IPS DF 19.7 (cell line): ENCODE measurements around the gene POLR1B.
"Not testable (repeated sequence)": the region's sequence is repeated elsewhere in the genome, so short reads cannot be mapped to it uniquely, and the experiment has no call there.

Source experiments
- DNase-seq: peaks from one replicate; pipeline ENCODE4 v3.0.0-alpha.2; 2013; ENCODE audit warnings: low read depth, low spot score

The POLR1B gene, protein sequence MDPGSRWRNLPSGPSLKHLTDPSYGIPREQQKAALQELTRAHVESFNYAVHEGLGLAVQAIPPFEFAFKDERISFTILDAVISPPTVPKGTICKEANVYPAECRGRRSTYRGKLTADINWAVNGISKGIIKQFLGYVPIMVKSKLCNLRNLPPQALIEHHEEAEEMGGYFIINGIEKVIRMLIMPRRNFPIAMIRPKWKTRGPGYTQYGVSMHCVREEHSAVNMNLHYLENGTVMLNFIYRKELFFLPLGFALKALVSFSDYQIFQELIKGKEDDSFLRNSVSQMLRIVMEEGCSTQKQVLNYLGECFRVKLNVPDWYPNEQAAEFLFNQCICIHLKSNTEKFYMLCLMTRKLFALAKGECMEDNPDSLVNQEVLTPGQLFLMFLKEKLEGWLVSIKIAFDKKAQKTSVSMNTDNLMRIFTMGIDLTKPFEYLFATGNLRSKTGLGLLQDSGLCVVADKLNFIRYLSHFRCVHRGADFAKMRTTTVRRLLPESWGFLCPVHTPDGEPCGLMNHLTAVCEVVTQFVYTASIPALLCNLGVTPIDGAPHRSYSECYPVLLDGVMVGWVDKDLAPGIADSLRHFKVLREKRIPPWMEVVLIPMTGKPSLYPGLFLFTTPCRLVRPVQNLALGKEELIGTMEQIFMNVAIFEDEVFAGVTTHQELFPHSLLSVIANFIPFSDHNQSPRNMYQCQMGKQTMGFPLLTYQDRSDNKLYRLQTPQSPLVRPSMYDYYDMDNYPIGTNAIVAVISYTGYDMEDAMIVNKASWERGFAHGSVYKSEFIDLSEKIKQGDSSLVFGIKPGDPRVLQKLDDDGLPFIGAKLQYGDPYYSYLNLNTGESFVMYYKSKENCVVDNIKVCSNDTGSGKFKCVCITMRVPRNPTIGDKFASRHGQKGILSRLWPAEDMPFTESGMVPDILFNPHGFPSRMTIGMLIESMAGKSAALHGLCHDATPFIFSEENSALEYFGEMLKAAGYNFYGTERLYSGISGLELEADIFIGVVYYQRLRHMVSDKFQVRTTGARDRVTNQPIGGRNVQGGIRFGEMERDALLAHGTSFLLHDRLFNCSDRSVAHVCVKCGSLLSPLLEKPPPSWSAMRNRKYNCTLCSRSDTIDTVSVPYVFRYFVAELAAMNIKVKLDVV

DNA sequence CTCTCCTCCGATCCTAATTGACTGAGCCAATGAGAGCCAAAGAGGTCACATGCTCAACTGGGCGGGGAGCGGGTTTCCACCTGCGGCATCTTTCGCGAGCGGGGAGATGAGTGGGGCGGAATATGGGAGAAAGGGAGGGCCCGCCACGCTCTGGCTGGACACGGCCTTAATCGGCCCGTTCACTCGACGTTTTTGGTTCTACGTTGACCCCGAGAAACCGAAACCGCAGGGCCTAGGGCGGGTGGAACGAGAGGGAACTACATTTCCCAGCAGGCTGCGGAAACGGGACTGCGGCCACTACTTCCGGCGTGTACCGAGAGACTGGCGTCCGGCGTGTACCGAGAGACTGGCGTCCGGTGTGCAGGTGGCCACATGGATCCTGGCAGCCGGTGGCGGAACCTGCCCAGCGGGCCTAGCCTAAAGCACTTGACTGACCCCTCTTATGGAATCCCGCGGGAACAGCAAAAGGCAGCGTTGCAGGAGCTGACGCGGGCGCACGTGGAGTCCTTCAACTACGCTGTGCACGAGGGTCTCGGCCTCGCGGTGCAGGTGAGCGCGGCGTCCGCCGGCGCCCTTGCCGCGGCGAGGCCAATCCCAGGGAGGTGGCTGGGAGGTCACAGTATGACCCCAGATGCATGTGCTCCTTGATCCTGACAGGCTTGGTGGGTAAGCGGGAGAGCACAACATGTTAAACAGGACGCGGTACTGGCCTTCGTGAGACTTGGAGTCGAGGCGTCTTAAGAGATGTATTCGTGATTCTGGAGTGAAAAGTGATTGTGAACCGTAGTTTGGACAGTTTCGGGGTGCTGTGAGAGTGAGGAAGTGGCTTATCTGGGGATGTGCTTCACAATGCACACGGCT lies at the start of gene POLR1B:
TSS of gene POLR1B (plus strand) at position 343 of the 861 bp plus-strand sequence. CDS start at position 373, 30 bp downstream.
- peak; percentile 65 for DNase-seq

DNA sequence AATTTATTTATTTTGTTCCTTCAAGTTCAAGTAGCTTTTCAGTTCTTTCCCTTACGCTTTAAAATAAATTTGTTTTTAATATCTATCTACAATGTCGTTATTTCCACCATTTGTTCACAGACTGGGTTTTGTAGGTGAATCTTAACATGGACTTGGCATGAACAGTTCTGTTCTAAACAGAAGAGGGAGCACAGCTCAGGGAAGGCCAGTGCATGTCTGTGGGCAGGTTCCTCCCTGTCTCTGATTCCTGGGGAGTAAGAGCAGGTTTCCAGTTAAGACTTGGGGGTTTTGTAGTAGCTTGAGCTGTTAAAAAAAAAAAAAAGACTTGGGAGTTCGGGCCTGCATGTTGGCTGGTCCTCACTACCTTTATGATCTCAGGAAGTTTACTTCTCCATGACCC lies 49.2 kb upstream of the POLR1B start:
- DNase-seq: no peak

DNA sequence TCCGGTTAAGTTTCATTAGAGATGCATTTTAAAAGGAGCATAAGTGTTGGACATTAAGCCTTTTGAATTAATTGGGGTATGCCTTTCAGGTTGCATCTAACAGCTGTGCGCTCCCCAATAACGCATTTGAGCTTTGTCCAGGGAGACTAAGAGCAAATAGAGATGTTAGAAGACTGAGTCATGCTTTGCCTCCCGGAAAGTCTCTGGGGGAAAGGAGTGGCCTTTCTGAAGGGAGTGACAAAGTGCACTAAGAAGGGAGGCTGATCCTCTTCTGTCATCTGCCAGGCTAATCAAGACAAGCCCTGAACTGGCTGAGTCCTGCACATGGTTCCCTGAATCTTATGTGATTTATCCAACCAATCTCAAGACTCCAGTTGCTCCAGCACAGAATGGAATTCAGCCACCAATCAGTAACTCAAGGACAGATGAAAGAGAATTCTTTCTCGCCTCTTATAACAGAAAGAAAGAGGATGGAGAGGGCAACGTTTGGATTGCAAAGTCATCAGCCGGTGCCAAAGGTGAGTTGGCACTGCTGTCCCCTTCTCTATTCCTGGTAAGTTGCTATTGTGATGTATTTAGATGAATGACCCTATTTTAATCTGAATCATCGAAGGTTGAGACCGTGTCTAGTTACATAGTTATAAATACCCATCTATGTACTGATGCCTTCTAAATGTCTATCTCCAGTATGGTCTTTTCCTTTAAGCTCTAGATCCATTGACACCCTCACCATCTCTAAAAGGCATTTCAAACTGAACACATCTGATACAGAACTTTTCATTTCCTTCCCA lies 48.2 kb upstream of the POLR1B start:
- no peak for DNase-seq

DNA sequence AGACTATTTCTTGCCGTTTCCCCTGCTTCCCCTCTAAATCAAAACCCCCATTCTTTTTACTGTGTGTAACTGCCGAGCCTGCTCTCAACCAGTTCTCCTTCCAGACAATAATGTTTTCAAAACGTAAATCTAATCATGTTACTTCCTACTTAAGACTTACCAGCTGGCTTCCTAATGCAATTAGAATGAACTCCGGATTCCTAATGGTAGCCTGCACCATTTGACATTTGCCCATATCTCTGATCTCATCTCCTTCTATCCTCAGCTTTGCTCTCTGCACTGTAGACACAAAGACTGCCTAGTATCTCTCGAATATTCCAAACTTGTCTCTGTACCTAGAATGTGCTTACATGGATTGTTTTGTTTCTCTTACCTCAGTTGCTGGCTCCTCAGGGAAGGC lies 47.4 kb upstream of the POLR1B start:
- no peak for DNase-seq

DNA sequence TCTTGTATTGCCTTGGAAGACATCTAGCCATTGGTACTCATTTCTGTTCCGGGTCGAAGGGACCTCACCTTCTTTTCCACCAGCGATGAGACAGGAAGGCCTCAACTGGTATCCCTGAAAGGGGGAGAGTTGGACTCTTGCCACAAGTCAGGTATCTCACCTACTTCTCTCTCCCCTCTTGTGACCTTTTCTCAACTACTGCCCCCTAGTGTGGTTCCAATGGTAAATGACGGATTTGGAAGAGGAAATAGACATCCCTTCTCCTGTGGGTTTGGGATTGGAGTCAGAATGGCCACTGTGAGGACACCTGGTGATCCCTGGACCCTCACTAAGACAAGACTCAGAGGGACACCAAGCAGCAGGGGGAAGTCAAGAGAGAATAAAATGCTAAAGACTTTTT lies 46.4 kb upstream of the POLR1B start:
- not testable (repeated sequence) for DNase-seq

DNA sequence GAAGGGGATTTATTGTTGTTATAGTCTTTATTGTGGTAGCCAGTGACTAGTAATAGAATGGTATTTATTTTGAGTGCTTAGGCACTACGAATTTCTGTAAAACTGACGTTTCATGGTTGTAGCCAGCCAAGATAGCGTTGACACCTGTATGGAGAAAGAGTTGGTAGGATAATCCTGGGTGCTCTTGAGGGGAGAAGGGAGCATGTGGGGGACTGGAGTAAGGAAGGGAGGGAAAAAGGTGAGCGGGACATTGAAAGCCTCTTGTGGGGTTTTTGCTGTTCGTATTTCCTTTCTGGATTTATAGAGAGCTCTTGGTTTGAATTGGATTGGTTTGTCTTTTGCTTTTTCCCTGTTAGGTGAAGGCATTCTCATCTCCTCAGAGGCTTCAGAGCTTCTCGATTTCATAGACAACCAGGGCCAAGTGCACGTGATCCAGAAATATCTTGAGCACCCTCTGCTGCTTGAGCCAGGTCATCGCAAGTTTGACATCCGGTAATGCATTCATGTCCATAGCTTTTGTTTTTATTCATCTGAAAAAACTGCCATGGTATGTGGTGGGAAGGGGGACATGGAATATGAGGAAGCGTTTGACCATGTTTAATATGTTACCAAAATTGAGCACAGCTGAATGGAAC lies 41.3 kb upstream of the POLR1B start:
- DNase-seq: not testable (repeated sequence)

DNA sequence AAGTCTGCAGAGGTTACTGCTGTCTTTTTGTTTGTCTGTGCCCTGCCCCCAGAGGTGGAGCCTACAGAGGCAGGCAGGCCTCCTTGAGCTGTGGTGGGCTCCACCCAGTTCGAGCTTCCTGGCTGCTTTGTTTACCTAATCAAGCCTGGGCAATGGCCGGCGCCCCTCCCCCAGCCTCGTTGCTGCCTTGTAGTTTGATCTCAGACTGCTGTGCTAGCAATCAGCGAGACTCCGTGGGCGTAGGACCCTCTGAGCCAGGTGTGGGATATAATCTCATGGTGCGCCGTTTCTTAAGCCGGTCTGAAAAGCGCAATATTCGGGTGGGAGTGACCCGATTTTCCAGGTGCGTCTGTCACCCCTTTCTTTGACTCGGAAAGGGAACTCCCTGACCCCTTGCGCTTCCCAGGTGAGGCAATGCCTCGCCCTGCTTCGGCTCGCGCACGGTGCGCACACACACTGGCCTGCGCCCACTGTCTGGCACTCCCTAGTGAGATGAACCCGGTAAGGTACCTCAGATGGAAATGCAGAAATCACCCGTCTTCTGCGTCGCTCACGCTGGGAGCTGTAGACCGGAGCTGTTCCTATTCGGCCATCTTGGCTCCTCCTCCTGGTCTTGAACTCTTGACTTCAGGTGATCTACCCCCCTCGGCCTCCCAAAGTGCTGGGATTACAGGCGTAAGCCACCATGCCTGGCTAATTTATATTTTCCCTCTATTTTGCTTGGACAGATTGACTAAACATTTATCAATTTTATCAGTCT lies 32.8 kb upstream of the POLR1B start:
- not testable (repeated sequence) for DNase-seq

DNA sequence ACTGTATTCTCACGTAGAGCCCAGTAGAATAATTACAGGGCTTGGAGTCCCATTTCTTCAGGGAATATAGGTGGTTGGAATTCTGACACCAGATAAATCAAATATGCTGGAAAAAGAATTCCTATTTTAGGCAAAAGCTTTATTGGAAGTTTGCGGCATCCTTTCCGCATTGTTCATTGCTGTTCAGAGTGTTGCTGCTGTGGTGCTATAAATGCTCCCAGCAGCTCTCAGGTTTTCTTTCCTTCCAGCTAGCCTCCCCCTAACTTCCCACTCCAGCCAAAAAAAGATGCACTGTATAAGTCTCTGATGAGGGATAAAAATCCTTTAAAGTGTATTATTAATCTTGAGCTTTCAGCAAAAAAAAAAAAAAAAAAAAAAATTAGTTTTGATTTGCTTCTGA lies 25.5 kb upstream of the POLR1B start:
- DNase-seq: no peak

DNA sequence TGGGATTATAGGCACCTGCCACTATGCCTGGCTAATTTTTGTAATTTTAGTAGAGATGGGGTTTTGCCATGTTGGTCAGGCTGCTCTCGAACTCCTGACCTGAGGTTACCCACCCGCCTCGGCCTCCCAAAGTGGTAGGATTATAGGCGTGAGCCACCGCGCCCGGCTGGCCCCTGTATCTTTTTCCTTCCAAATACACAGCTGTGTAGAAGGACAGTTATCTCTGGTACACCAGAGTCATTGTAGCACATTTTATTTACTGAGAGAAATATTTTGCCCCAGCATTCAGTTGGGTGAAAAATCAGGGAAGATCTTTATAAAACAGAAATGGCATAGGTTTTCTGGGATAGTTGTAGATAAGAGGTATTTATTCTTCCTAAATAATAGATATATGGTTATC lies 23.5 kb upstream of the POLR1B start:
- no peak for DNase-seq

DNA sequence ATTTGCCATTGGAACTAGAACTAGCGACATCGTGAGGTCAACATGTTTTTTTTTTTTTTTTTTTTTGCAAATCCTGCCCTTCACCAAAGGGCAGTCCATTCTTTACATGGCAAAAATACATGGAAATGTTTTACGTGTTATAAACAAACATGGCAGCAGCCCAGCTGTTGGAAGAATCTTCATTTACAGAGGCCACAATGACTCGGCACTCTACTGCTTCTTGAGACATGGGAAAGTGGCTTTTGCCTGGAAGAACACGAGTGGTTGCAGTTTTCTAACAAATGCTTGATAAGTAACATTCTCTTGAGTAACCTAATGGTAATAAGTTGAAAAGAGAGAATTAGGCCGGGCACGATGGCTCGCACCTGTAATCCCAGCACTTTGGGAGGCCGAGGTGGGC lies 22.8 kb upstream of the POLR1B start:
- DNase-seq: no peak

DNA sequence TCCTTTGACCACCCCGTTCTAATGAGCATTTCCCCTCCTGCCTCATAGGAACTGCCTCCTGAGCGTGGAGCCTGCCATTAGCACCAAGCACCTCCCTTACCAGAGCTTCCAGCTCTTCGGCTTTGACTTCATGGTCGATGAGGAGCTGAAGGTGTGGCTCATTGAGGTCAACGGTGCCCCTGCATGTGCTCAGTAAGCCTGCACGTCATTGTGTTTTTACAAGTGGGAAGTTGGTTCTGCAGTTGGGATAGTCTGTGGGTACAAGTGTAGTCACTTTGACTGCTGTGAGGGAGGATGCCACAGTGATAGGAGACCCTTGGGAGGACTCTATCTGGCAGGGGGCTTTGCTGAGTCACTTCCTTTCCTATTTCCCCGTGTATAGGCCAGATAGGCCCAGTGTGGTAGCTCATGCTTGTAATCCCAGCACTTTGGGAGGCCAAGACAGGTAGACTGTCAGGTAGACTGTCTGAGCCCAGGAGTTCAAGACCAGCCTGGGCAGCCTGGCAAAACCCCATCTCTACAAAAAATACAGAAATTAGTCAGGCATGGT lies 22.0 kb upstream of the POLR1B start:
- DNase-seq: no peak

DNA sequence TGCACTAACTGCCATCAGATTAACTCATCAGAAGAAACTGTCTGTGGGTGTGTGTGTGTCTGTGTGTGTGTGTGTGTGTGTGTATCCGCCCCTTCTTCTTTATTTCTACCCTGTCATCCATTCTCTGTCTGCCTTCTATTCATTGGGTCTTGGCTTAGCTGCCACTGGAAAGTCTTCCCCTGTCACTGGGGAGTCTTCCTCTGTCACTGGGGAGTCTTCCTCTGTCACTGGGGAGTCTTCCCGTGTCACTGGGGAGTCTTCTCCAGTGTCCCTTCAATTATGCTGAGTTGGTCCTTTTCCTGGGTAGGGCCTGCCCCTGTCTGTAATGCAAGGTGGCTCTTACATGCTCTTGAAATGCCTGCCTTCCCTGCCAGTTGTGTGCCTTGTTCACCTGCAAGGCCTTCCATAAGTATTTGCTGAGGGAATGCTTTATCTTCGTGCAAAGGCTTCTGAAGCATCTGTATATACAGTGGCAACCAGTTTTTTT lies 18.9 kb upstream of the POLR1B start:
- DNase-seq: no peak

DNA sequence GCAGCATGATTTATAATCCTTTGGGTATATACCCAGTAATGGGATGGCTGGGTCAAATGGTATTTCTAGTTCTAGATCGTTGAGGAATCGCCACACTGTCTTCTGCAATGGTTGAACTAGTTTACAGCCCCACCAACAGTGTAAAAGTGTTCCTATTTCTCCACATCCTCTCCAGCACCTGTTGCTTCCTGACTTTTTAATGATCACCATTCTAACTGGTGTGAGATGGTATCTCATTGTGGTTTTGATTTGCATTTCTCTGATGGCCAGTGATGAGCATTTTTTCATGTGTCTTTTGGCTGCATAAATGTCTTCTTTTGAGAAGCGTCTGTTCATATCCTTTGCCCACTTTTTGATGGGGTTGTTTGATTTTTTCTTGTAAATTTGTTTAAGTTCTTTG lies 18.0 kb upstream of the POLR1B start:
- not testable (repeated sequence) for DNase-seq

DNA sequence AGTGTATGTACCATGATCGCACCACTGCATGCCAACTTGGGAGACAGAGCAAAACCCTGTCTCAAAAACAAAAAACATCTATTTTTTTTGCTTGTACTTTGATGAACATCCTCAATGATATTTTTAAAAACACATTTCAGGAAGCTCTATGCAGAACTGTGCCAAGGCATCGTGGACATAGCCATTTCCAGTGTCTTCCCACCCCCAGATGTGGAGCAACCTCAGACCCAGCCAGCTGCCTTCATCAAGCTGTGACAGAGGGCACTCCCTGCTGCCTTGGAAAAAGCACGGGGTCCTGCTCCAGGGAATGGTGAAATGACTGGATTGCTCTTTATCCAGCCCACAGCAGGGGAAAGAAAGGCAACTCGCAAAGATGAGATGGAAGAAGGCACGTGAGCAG lies 13.7 kb upstream of the POLR1B start:
- DNase-seq: no peak

DNA sequence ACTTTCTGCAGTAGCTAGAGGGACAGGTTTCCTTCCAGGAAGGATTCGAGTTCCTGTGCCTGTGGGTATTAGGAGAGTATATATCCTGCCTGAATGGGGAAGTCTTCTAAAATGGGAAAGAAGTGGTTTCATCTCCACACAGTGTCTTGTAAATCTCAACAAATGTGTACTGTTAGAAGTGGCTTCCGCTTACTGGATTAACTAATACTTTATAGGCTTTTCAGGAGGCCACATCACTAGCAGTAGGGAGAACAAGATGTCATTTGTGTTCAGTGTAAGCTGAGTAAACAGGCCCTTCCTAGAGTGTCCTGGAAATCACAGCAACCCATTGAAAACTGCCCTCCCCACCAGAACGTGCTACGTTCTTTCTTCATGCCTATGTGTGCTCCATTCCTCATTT lies 12.5 kb upstream of the POLR1B start:
- no peak for DNase-seq

DNA sequence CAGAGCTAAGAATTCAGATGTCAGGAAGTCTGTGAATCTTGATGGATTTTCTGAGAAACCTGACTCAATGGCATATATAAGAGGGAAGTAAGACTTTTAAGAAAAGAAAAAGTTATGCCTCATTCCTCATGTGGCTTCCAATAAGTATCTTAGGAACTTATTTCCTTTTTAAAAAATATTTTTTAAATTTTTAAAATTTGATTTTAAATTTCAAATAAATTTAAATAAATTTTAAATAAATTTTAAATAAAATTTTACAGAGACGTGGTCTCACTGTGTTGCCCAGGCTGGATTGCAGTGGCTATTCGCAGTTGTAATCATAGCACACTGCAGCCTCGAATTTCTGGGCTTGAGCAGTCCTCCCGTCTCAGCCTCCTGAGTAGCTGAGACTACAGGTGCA lies 11.5 kb upstream of the POLR1B start:
- DNase-seq: no peak

DNA sequence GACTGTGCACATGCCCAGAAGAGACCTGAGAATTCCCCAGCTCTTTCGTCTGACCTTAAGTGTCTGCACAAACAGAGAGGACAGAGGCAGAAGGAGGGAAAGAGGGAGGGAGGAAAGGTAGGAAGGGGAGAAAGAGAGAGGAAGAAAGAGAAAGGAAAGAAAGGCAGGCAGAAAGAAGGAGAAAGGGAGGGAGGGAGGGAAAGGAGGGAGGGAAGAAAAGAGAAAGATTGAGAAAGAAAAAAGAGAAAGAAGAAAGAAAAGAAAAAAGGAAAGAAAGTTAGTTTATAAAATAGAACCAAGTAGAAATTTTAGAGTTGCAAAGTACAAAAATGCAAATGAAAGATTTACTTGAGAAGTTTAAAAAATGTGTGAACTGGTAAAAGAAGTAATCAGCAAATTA lies 7.4 kb upstream of the POLR1B start:
- no peak for DNase-seq

DNA sequence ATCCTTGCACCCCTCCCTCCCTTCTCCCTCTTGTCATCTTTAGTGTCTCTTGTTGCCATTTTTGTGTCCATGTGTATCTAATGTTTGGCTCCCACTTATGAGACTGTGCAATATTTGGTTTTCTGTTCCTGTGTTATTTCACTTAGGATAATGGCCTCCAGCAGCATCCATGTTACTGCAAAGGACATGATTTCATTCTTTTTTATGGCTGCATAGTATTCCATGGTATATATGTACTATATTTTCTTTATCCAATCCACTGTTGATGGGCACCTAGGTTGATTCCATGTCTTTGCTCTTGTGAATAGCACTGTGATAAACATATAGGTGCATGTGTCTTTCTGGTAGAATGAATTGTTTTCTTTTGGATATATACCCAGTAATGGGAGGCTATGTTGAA lies 5.6 kb upstream of the POLR1B start:
- DNase-seq: not testable (repeated sequence)

DNA sequence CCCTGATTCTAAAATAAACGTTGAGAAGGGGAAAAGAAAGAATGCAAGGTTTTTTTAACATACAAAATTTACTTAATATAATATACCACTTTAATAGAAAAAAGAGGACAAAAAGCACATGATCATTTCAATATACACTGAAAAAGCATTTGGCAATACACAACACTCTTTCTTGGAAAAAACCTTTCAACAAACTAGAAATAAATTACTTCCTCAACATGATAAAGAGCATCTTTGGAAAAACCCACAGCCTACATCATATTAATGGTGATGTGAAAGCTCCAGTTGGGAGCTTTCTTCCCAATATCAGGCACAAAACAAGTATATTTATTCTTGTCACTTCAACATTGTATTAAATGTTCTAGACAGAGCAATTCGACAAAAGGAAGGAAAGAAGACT lies 3.0 kb upstream of the POLR1B start:
- no peak for DNase-seq
